LNCAP (cell line): ENCODE data around the gene NAV2.

ENCODE experiments used
- CTCF ChIP-seq: fragments of 450-650 bp; IDR thresholded peaks from 2 replicates; pipeline ENCODE4 v1.5.1; 2017; ENCODE audit warnings: mild to moderate bottlenecking

The NAV2 gene

GRCh38 chr11:19933801-19934488 lies 221.3 kb downstream of the NAV2 start:
- TF ChIP-seq CTCF = no peak

DNA sequence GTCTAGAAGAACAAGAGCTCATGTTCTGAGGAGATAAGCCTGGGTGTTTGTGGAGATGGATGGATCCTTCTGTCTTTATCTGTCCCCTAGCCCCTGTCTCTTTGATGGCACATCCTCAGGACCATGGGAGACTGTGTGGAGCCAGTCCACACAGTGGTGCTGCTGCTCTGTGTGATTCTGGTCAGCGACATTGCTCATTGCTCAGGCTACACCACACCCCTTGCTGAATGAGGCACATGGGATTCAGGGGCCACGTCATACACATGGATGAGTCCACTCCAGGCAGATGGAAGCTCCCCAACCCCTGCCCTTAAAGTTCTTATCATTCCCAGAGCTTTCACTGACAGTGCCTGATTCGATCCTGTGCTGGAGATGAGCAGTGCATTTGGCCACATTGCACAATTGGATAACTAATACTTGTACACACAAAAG lies 222.2 kb downstream of the NAV2 start:
- no peak for TF ChIP-seq CTCF

DNA sequence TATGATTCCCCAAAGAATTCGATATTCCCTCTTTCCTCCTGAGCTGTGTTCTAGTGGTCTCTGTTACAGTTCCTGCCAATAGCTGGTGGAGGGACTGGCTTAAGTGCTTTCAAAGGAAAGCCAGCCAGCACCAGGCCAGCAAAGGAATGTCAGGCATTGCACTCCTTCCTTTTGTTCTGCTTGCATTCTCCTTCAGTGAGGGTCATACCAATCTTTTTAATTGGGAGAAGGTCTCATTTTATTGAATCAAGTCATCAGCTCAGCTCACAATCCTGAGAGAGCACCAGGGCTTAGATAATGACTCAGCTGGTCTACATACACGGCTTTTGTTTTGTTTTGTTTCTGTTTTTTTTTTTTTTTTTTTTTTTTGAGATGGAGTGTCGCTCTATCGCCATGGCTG lies 222.9 kb downstream of the NAV2 start:
- no peak for TF ChIP-seq CTCF

DNA sequence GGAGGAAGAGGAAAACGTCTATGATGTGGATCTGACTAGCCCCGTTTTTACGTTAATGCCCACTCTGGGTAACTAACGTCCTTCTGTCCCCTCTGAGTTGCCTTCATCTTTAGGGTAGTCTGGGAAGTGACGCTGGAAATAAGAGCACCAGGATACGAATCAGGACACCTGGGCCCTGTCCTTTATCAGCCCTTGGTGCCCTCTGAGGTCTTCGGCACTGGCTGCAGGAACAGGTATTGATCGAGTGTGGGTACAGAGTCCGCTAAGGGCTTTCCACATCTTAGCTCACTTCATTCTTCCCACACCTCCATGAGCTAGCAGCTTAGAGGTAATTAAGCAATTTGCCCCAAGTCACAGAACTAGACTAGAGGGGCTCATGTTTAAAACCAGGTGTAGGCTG lies 223.8 kb downstream of the NAV2 start:
- no peak for TF ChIP-seq CTCF

- TF ChIP-seq CTCF = peak; percentile 97
Observed at GRCh38 chr11:19938169-19938856, 225.7 kb downstream of the NAV2 start.

DNA sequence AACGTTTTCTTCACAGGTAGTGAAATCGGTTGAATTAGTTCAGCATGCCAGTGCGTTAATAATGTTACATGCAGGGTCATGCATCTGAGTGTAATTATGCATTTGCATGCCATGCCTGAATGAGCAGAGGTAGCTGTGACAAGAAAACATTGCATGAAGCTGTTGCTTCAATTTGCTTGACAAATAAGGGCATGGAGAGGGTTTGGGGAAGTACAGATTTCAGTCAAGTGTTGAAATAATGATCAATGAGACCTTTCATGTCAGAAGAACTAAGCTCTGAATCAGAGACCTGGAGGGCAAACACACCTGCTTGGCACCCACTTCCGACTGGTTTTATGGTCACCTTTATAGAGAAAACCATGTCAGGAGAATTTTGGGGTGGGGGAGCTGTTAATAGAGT lies 226.2 kb downstream of the NAV2 start:
- no peak for TF ChIP-seq CTCF

DNA sequence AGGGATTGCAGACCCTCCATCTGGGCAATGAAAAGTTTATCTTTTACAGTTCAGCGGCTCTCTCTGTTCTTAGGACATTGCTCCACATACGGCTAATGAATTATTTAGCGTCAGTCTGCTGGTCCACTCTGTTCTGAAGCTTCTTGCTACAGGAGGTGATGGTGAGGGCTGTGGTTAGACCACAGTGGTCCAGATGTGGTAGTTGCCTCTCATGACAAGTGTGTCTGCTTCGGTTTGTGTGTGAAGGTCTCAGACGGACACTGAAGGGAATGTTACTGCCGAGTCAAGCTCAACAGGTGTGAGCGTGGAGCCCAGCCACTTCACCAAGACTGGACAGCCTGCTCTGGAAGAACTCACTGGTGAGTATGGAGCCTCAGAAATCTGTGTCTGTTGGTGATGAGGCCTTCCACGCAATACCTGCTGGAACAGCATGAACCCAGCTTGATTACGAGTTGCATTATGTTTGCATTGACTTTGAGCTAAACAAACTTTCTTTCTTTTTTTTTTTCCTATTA lies 226.8 kb downstream of the NAV2 start:
- no peak for TF ChIP-seq CTCF
